NCI-H1436 treated with DMSO at 0.1 percent for 48 hours (cell line): ENCODE data around the gene ADAMTS9.
A peak's percentile ranks its signal among the peaks of the same experiment; 100 is the strongest.

Source experiments
- DNase-seq: peaks from one replicate; lab custom pipeline; 2025; lab: John Stamatoyannopoulos, UW

Gene ADAMTS9

GRCh38 chr3:64654013-64654412, 33.8 kb downstream of the ADAMTS9 start:
- no peak for DNase-seq

DNA sequence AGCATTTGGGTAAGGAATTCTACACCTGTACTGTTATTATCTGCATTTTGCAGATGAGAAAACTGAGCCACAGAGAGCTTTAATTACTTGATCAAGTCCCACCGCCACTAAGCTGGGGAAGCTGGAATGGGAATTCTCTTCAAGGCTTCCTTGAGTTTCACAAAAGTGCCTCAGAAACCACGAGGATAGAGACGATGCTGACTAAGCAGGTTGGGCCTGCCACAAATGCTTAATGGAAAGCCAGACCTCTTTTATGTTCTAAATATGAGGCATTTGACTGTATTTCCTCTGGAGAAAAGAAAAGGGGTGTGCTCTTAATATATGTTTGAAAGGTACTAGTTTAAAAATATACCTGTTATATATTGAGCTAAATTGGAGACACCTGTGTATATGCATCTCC, 34.7 kb downstream of the ADAMTS9 start:
- no peak for DNase-seq

- no peak for DNase-seq
Measured at GRCh38 chr3:64651741-64652241, 36.0 kb downstream of the ADAMTS9 start.

DNA sequence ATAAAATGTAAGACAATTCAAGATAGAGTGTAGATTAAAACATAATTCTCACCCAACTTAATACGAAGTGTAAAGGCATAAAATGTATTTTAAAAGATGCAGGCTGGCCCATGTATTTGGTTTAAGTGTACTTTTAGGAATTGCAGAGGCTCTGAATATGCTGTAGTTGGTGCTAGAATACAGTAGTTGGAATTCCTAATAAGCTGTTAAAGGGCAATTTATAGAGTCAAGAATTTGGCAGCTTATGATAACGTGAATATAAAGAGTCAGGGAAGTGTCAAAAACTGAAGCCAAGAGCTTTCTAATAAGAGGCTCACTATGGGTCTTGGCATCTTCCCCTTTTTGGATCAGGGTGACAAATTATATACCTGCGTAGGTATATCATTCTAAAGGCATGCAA, 36.5 kb downstream of the ADAMTS9 start:
- no peak for DNase-seq

DNA sequence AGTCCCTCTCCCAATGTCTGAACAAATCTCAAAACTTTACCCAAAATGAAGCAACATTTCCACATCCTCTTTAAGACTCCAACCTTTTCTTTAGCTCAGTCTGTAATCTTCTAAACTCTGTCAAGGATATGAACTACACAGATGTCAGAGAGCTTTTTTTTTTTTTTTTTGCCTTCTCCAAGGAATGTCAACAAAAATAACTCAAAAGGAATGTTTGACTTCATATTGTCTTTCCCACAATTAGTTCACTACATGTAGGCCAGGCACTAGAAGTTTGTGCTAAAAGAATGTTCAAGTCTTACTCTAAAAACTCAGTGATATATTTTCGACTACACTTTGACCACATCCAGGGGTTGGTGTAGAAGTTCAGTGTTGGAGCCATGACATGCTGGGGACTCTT, 37.1 kb downstream of the ADAMTS9 start:
- DNase-seq: no peak

DNA sequence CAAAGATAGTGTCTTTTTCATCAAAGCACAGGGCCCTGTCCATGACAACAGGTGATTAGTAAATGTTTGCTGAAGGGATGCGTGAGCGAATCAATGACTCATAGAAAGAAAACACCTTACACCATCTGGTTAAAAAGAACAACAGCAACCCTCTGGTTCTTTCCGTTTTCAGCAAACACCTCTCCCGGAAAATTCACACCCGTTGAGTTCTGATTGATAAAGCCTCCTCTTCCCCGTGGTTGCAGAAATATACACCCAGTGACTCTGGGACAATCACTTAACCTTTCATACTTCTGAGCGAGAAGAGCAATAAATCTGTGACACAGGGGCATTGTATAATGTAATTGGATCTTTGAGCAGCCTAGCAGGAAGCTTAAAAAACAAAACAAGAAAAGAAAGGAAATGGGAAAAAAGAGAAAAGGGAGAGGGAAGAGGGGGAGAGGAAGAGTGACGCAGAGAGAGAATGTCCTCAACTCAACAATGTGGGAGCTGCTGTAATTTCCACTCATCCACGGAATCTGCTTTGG, 37.6 kb downstream of the ADAMTS9 start:
- no peak for DNase-seq

DNA sequence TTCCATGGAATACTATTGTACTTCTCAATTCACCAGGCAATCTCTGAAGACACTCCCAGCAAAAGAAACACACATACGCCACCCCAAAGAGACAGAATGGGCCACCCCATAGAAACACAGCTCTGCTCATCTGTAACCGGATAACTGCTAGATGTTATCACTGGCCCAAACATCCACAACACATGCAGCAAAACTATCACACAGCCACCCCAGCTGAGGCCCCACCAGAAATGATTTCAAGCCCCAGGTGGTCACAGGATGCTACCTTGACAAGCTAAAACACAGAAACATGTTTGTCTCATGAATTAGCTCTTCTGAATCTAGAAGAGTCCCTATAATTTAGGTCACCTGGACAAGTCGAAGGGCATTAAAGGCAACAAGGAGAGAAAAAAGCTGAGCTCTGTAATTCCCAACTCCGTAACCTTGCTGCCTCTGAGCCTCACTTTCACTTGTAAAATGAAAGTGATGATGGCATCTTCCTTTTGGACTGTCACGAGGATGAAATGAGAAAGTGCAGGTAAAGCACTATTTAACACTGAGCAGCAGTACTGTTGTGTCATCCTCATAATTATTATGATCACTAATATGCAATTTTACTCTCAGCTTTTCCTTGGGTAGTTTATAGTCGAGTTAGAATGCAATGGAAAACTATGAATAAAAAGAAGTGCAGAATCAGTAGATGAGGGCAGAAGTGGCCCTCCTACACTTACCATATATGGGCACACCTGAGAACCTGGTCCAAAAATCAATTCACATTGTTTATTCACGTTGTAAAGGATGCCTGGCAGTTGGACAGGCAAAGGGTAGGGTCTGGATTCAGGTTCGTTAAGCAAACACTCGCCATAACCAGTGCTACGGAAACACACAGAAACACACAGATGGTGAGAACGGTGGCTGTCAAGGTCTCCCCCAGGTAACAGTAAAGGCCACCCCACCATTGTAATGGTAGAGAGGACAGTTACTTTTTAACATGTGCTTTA, 38.6 kb downstream of the ADAMTS9 start:
- no peak for DNase-seq

- DNase-seq: no peak
Measured at GRCh38 chr3:64647825-64648224, 40.0 kb downstream of the ADAMTS9 start.

- DNase-seq: no peak
Measured at GRCh38 chr3:64645243-64645642, 42.6 kb downstream of the ADAMTS9 start.

DNA sequence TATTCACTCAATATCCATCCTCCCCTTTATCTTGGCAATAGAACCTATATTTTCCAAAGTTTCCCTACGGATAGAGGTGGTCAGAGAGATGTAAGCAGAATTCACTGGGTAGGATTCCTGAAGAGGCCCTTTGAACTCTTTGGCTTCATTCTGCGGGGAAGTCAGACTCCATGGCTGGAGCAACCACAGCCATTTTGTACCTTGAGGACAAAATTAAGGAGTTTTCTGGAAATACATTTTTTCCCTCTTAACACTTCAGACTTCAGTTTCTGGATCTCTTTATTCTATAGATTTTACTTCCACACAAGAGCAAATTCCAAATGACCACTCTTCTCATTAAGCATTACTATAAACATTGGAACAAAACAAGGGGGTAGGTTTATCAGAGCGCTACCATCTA, 43.3 kb downstream of the ADAMTS9 start:
- no peak for DNase-seq

DNA sequence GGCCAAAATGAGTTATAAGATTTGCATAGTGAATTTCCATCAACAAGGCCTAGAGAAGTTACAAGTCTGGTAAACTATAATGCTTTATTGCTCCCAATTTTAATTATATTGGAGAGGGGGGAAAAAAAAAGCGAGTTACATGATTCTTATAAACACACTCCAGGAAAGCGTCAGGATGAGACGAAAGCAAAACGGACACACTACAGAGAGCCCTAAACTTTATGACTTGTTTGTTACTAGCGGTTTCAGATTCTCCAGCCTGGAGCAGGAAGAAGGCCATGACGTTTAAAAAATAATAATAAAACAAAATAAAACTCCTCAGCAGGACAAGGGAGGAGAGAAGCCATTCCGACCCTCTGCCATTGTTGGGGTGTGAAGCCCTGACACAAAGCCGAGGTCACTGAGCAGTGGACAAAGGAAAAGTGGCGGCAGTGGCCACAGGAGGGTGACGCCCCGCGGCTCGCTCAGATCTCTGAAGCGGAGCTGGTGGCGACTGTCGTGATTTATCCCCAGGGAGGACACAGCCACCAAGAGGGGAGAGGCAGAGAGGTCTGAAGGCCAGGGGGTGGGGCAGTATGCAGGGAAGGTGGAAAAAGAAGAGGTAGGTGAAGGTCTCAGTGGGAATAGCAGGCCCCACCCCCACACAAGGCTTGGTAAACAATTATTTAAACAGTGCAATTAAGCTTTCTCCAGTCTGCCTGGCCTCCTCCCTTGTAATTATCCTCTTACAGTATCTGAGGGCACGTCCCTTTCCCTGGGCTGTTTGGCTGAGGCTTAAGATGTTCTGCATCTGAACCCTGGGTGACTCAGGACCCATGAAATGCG, 45.3 kb downstream of the ADAMTS9 start:
- DNase-seq: peak; percentile 17

GRCh38 chr3:64638981-64639481, 48.8 kb downstream of the ADAMTS9 start:
- no peak for DNase-seq

GRCh38 chr3:64638511-64638910, 49.3 kb downstream of the ADAMTS9 start:
- DNase-seq: no peak

GRCh38 chr3:64634417-64634816, 53.4 kb downstream of the ADAMTS9 start:
- DNase-seq: no peak

DNA sequence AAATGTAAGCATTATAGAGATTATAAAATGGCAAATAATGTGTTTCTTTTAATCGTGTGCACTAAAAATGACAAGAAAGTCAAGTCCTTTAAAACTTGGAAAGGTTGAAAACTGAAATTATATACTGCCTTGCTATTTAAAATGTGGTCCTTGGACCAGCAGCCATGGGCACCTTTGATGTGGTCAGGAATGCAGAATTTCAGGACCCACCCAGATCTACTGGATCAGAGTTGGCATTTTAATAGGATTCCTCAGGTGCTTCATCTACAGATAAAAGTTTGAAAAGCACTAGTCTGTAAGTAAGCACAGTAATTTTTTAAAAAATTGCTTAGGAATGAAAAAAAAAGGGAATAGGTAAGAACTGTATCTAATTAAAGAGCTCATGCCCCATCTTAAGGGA, 55.8 kb downstream of the ADAMTS9 start:
- DNase-seq: no peak

- no peak for DNase-seq
Measured at GRCh38 chr3:64627471-64628321, 60.1 kb downstream of the ADAMTS9 start.

- no peak for DNase-seq
Measured at GRCh38 chr3:64627042-64627441, 60.8 kb downstream of the ADAMTS9 start.

DNA sequence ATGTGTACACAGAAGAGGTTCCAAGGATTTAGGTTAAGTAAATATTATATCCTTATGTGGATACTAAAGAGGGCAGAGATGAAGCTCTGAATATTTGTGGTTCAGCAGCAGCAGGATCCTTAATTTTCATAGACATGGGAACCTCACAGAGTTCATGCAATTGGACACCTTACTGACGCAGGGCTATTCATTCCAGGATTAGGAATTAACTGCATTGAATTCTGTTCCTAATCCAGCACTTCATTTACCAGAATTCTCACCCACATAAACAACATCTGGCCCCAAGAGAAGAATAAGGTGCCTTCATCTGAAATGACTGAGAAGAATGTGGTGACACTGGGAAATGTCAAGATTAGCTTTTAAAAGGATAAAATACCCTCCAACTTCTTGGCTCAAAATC, 62.4 kb downstream of the ADAMTS9 start:
- DNase-seq: no peak

DNA sequence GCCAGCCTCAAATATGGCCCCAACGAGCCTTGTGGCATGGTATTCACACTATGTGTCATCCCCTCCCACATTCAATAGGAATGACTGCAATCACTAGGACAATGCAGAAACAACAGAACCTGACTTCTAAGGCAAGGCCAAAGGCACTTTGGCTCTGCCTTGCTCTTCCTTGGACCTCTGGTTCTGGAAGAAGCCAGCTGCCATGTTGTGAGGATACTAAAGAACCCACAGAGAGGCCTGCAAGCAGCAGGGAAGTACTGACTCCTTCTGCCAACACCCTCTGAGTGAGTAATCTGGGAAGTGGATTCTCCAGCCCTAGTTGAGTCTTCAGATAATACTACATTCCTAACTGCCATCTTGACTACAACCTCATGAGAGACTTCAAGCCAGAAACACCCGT, 64.7 kb downstream of the ADAMTS9 start:
- DNase-seq: no peak

- no peak for DNase-seq
Measured at GRCh38 chr3:64621726-64622395, 65.9 kb downstream of the ADAMTS9 start.

GRCh38 chr3:64621275-64621674, 66.5 kb downstream of the ADAMTS9 start:
- DNase-seq: no peak
